ENCODE data around the gene KLHL24. TPM values are rescaled to one million over a fixed set of nuclear protein-coding genes. Genes with fewer than 3 reads are reported as not detected.
"Not testable (repeated sequence)": the region's sequence is repeated elsewhere in the genome, so short reads cannot be mapped to it uniquely, and the experiment has no call there.

The KLHL24 gene
- total RNA-seq, 1 experiment from 2014 or later, result 16.3 TPM

GRCh38 chr3:183680061-183680460 lies 44.6 kb downstream of the KLHL24 start:
- DNase-seq (ENCODE audit: low read depth), result no peak
- in situ Hi-C loops (cut with HindIII; ENCODE audit: low pct_unique_long_range_greater_than_20kb, low sequenced_read_pairs), result no loop called here

- in situ Hi-C loops (cut with HindIII; ENCODE audit: low pct_unique_long_range_greater_than_20kb, low sequenced_read_pairs), result no loop called here
- DNase-seq (ENCODE audit: low read depth), result no peak
Measured at GRCh38 chr3:183687705-183688104, 52.3 kb downstream of the KLHL24 start.

GRCh38 chr3:183688874-183689273 lies 53.5 kb downstream of the KLHL24 start:
- in situ Hi-C loops (cut with HindIII; ENCODE audit: low pct_unique_long_range_greater_than_20kb, low sequenced_read_pairs), result no loop called here

GRCh38 chr3:183689621-183690020 lies 54.2 kb downstream of the KLHL24 start:
- DNase-seq (ENCODE audit: low read depth); in situ Hi-C loops (cut with HindIII; ENCODE audit: low pct_unique_long_range_greater_than_20kb, low sequenced_read_pairs): not testable (repeated sequence)

More at GRCh38 chr3:183688874-183689273, 53.5 kb downstream of the KLHL24 start:
- no peak for DNase-seq (ENCODE audit: low read depth)

- no peak for DNase-seq (ENCODE audit: low read depth)
- in situ Hi-C loops (cut with HindIII; ENCODE audit: low pct_unique_long_range_greater_than_20kb, low sequenced_read_pairs), result no loop called here
Measured at GRCh38 chr3:183690402-183690995, 55.1 kb downstream of the KLHL24 start.

GRCh38 chr3:183692436-183692835 lies 57.0 kb downstream of the KLHL24 start:
- in situ Hi-C loops (cut with HindIII; ENCODE audit: low pct_unique_long_range_greater_than_20kb, low sequenced_read_pairs), result no loop called here

GRCh38 chr3:183695569-183696364 lies 60.3 kb downstream of the KLHL24 start:
- DNase-seq (ENCODE audit: low read depth), result no peak
- in situ Hi-C loops (cut with HindIII; ENCODE audit: low pct_unique_long_range_greater_than_20kb, low sequenced_read_pairs), result no loop called here

More at GRCh38 chr3:183692436-183692835, 57.0 kb downstream of the KLHL24 start:
- peak; percentile 31 for DNase-seq (ENCODE audit: low read depth)

- in situ Hi-C loops (cut with HindIII; ENCODE audit: low pct_unique_long_range_greater_than_20kb, low sequenced_read_pairs), result no loop called here
- DNase-seq (ENCODE audit: low read depth), result no peak
Measured at GRCh38 chr3:183697123-183697609, 61.7 kb downstream of the KLHL24 start.

- in situ Hi-C loops (cut with HindIII; ENCODE audit: low pct_unique_long_range_greater_than_20kb, low sequenced_read_pairs), result no loop called here
- DNase-seq (ENCODE audit: low read depth), result peak; percentile 65
Measured at GRCh38 chr3:183697610-183698317, 62.3 kb downstream of the KLHL24 start, which contains the start of gene YEATS2. TSS of gene YEATS2 (plus strand) at chr3:183697797. CDS start at chr3:183715163, 17,366 bp downstream.

GRCh38 chr3:183698318-183698751 lies 62.9 kb downstream of the KLHL24 start:
- in situ Hi-C loops (cut with HindIII; ENCODE audit: low pct_unique_long_range_greater_than_20kb, low sequenced_read_pairs), result no loop called here
- DNase-seq (ENCODE audit: low read depth), result peak; percentile 16

- DNase-seq (ENCODE audit: low read depth), result peak; percentile 16
- in situ Hi-C loops (cut with HindIII; ENCODE audit: low pct_unique_long_range_greater_than_20kb, low sequenced_read_pairs), result no loop called here
Measured at GRCh38 chr3:183698756-183699155, 63.3 kb downstream of the KLHL24 start.

GRCh38 chr3:183699238-183699947 lies 64.0 kb downstream of the KLHL24 start:
- in situ Hi-C loops (cut with HindIII; ENCODE audit: low pct_unique_long_range_greater_than_20kb, low sequenced_read_pairs), result no loop called here
- DNase-seq (ENCODE audit: low read depth), result no peak

- DNase-seq (ENCODE audit: low read depth), result no peak
- in situ Hi-C loops (cut with HindIII; ENCODE audit: low pct_unique_long_range_greater_than_20kb, low sequenced_read_pairs), result no loop called here
Measured at GRCh38 chr3:183701744-183702143, 66.3 kb downstream of the KLHL24 start.

GRCh38 chr3:183703892-183704291 lies 68.5 kb downstream of the KLHL24 start:
- DNase-seq (ENCODE audit: low read depth); in situ Hi-C loops (cut with HindIII; ENCODE audit: low pct_unique_long_range_greater_than_20kb, low sequenced_read_pairs): not testable (repeated sequence)

- no peak for DNase-seq (ENCODE audit: low read depth)
- in situ Hi-C loops (cut with HindIII; ENCODE audit: low pct_unique_long_range_greater_than_20kb, low sequenced_read_pairs), result no loop called here
Measured at GRCh38 chr3:183710231-183710630, 74.8 kb downstream of the KLHL24 start.

GRCh38 chr3:183711516-183711915 lies 76.1 kb downstream of the KLHL24 start:
- in situ Hi-C loops (cut with HindIII; ENCODE audit: low pct_unique_long_range_greater_than_20kb, low sequenced_read_pairs), result no loop called here
- DNase-seq (ENCODE audit: low read depth), result no peak

- no peak for DNase-seq (ENCODE audit: low read depth)
Measured at GRCh38 chr3:183714622-183715021, 79.2 kb downstream of the KLHL24 start.

GRCh38 chr3:183718012-183718411 lies 82.6 kb downstream of the KLHL24 start:
- in situ Hi-C loops (cut with HindIII; ENCODE audit: low pct_unique_long_range_greater_than_20kb, low sequenced_read_pairs), result no loop called here
- DNase-seq (ENCODE audit: low read depth), result no peak

More at GRCh38 chr3:183714622-183715021, 79.2 kb downstream of the KLHL24 start:
- in situ Hi-C loops (cut with HindIII; ENCODE audit: low pct_unique_long_range_greater_than_20kb, low sequenced_read_pairs), result no loop called here
